HG03378 (cell line): Measurements from ENCODE around the gene FCGR3B.
"Not testable (repeated sequence)": the region's sequence is repeated elsewhere in the genome, so short reads cannot be mapped to it uniquely, and the experiment has no call there.

Experiments used
- ATAC-seq: cut with Tn5 transposase; IDR thresholded peaks from one replicate; pipeline ENCODE4 v1.9.1; 2021; ENCODE audit warnings: mild to moderate bottlenecking, moderate library complexity; ENCODE audit not compliant: unreplicated experiment

The FCGR3B gene

DNA sequence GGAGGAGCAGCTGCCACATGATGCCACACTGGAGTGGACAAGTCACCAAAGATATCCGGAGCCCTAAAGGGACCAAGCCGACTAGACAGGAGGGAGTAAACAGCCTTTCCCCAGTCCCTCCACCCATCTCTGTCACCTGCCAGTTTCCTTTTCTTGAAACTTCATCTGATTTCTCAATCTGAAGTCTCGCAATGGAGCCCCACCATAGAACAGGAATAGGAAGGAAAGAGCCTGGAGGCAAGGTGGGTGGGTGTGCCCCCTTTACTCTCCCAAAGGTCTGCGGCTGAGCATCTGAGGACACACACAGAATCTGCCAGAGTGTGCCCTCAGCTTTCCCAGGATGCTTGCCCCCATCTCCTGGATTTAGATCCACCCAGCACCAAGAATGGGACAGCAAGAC is at the start of gene FCGR3B:
FCGR3B (minus strand) TSS at position 101 of the 400 bp plus-strand sequence; CDS start at position 19, 82 bp downstream.
- no peak for ATAC-seq

DNA sequence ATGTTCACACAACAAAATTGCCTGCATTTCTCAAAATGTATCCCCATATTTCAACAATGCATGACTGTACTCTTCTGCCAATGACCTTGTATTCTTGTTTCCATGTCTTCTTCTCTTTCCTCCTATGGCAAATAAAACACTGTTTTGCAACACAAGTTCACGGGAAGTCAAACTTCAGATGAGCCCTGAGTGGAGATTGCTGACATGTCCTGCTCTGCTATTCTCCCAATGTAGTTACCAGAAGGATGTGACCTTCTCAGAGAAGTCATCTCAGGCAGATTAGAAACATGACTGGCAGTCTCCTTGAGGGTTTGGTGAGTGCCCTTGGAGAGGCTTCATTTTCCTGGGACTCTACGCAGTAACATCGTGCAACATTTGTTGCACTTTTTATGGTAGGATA is 47.5 kb upstream of the FCGR3B start:
- ATAC-seq: no peak

DNA sequence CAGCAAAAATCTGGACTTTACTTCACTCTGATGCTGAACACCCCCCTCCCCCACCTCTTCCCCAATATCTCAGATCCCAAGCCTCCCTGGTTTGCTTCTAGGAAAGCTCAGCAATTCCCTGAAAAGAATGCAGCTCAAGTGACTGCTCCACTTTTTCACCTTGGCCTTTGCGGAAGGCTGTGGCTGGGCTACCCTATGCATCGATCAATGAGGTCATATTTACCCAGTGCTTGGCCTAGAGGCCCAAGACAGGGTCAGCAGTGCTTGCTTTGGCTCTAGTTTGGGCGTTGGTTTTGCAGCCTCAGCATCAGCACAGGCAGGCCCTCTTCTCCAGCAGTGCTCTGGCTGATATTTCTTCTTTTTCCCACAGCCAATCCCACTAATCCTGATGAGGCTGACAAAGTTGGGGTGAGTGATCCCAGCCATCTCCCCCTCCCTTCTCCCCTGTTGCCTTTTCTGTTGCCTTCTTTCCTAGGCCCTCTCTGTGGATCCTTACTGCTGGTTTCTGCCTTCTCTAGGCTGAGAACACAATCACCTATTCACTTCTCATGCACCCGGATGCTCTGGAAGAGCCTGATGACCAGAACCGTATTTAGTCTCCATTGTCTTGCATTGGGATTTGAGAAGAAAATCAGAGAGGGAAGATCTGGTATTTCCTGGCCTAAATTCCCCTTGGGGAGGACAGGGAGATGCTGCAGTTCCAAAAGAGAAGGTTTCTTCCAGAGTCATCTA is 46.1 kb upstream of the FCGR3B start:
- no peak for ATAC-seq

DNA sequence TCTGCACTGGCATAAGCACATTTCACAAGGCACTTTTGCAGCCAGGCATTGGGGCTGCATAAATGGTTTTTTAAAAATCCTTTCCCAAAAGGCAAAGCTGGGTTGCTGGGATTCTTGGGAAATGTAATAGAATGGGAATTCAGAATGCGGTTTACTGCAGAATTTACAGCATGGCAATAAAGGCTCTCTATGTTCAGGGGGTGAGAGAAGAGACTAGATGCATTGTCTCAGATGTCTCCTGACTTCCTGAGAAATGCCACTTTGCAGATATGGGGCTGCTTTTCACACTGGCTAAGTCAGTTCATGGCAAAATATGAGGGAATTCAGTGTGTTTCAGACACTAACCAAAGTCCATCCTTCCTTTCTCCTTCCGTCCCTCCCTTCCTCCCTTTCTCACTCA is 45.5 kb upstream of the FCGR3B start:
- ATAC-seq: no peak

DNA sequence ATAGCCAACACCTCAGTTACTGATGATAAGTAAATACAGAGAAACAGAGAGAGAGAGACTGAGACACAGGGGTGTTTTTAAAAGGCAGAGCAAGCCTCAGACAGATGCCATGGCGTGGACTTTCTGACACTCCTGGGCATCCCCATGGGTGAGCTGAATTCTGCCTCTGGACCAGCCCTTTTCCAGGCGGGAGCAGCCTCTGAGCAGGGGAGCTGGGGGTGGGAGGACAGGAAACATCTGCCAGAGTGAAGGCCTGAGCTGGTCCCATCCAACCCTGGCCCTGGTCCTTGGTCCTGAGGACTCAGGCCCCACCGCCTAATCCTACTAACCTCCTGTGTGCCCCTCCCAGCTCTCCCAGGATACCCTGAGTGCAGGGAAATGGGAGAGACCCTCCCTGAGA is 43.9 kb upstream of the FCGR3B start:
- ATAC-seq: not testable (repeated sequence)

DNA sequence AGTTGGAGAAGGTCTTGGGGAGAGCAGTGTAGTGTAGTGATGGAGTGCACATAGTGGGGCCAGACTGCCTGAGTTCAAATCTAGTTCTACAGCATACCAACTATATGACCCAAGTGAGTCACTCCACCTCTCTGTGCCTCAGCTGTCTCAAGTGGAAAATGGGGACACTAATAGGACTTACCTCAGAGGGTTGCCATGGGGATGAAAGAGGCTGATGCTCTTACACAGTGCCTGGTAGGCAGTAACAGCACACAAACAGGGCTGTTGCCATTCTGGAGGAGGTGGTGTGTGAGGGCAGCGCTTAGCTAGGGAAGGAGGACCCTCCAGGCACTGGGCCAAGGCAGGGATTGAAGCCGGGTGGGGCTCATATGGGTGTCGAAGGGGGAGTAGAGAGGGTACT is 43.5 kb upstream of the FCGR3B start:
- not testable (repeated sequence) for ATAC-seq

DNA sequence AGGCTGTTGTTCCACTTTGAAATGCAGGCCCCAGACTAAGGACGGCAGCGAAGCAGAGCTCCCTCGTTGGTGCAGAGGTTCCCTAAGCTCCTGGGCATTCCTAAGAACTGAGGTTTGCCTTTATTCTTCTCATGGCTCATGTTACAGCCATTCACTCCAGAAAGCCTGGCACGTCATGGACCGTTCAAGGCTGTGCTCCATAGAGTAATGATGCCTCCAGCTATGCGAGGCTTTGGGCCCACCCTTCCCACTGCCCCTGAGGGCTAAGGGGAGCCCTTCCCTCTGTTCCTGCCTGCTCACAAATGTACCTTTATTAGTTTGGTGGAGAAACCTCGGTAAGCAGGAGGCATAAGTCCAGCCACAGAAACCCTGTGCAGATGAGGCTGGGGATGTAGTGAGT is 42.5 kb upstream of the FCGR3B start:
- not testable (repeated sequence) for ATAC-seq

DNA sequence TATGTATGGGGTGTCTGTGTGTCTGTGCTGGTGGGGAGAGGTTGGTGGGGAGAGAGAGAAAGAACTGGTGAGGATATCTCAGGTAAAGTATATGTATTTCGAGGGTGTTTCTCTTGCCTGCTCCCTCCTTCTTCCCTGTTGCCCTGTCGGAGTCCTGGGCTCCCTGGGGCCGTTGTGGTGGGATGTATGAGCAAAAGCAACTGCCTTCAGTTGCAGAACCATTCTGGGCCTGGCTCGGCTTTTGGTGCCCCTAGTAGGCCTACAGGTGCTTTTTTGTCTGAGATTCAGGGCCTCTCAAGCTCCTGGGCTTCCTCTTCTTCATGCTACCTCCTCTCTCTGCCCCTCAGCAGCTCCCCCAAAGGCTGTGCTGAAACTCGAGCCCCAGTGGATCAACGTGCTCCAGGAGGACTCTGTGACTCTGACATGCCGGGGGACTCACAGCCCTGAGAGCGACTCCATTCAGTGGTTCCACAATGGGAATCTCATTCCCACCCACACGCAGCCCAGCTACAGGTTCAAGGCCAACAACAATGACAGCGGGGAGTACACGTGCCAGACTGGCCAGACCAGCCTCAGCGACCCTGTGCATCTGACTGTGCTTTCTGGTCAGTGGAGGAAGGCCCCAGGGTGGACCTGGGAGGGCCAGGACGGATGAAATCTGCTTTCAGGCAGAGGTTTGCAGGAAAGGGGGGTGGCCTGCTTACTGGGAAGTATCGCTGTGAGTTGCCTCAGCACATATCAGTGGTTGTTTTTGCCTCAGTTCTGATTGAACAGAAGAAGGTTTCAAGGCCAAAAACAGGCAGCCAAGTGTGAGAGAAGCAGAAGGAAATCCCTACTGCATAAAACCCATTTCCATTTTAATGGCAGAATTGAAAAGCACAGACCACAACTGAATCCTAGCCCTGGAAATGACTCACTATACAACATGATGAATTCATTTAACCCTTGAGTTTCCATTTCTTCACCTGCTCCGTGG is 40.4 kb upstream of the FCGR3B start:
- ATAC-seq: not testable (repeated sequence)

DNA sequence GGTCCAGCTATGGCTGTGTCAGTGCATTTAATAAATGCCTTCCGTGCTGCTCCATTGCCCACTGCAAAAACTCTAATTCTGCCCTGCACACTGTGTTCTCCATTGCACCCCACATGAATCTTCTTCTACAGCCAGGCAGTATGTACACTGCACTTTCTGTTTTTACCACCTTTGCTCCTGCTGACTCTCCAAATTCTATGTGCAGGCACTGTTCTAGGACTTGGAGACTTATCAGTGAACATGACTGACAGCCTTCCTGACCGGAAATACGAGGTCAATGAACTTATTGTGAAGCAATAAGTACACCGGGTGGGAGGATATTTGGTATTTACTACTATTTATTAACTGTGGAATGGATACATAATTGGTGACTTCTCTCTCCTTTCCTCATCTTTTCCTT is 33.7 kb upstream of the FCGR3B start:
- not testable (repeated sequence) for ATAC-seq

DNA sequence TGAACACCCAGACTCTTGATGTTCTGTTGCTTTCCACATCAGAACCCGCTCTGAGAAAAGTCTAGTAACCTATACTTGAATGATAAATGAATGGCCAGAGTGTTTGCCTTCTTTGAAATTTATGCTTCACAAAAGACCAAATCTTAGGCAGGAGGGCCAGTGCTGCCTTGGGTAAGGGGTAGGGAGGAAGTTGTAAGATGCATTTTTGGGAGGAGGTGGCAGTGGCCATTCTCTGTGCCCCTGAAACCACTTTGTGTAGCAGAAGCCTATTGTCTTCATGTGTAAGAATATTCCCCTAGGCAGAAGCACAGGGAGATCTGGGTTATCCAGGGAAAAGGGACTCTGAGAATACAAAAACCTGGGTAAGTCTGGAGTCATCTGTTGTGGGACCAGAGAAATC is 32.6 kb upstream of the FCGR3B start:
- not testable (repeated sequence) for ATAC-seq

DNA sequence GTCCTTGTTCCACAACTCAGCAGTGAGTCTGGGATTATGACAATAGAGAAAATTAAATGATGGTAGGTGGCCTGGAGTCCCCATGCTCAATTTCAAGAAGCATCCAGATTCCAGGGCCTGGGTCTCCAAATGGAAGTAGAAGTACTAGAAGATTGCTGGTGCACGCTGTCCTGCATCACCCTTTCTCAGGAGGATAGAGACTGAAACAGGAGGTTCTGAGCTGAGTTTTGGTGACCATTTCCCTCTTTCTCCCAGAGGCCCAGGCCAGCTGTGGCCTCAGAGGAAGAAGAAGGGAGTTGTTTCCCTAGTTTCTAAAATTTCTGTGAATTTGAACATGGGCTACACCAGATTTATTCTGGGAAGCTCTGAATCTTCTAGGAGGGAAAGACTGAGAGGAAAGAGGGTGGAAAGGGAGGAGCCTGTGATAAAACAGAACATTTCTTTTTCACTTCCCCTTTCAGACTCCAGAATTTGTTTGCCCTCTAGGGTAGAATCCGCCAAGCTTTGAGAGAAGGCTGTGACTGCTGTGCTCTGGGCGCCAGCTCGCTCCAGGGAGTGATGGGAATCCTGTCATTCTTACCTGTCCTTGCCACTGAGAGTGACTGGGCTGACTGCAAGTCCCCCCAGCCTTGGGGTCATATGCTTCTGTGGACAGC is 31.8 kb upstream of the FCGR3B start, which contains the start of gene FCGR2B:
FCGR2B (plus strand) TSS at position 460 of the 656 bp plus-strand sequence; CDS start at position 559, 99 bp downstream.
- peak; percentile 73 for ATAC-seq

DNA sequence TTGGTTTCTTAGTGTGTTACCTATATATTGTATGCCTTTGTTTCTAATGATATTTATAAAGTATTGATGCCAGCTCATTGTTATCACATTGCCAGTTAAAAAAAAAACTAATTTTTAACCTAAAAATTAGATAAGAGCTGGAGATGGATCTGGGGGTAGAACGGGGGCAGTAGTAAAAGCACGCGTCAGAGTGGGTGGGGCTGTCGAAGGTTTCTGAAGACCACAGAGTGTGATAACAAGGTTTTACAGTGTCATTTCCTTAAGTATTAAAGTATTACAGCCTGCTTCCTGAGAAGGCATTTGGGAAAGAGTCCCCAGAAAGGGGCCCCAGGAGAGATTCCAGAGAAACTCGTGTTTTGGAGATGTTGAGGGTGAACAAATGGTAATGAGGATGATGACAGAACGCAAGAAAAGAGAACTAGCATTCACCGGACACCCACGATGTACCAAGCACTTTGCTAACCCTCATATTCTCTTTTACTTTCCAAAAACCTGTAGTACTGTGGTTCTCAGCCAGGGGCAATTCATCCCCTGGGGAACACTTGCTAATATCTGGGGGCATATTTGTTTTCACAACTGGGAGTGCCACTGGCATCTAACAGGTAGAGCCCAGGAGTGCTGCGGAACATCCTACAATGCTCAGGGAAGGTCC is 30.8 kb upstream of the FCGR3B start:
- peak; percentile 41 for ATAC-seq

DNA sequence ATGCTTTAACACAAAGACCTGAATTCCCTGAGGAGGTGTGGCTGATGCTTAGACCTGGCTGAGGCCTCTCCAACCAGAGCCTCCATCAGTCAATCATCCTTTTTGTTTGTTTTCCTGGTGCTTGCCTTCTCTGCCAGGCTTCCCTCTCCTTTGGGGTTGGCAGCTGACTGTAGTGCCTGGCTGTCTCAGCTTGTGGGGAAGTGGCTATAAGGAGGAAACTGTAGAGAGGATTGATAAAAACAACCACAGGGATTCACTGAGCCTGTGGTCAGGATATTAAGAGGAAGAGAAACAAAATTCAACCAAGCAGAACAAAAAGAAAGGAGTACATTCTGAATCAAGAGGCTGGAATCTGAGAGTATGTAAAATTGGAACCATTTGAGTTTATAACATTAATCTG is 27.5 kb upstream of the FCGR3B start:
- not testable (repeated sequence) for ATAC-seq

DNA sequence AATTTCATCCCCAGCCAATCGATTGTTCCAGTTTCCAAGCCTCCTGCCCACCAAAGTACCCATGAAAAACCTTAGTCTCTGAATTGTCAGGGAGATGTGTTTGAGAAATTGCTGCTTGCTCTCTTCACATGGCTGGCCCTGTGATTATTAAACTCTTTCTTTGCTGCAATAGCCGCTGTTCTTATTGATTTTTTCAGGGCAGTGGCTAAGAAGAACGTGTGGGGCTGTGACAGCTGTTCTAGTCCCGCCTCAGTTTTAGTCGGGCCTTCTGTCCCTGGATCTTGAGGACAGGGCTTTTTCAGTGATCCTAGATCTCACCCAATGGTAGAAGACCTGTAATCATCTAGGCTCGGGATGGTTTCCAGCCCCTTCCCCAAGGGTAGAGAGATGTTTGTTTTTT is 23.0 kb upstream of the FCGR3B start:
- not testable (repeated sequence) for ATAC-seq

DNA sequence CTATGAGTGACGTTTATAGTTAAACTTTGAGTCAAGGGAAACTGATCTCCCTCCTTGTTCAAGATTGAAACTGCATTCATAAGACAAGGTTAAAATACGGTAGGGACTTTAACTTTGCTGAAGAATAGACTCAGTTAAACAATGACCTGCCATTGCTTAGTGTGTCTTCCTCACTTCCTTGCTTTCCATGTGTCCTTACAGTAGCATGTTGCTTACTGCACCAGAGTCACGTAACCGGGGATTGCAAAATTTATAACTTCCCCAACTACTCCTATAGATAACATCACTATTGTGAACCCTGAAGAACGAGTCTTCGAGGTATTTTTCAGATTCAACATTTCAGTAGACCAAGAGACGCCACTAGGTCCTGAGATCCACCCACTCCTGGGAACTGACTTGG is 22.6 kb upstream of the FCGR3B start:
- ATAC-seq: not testable (repeated sequence)

DNA sequence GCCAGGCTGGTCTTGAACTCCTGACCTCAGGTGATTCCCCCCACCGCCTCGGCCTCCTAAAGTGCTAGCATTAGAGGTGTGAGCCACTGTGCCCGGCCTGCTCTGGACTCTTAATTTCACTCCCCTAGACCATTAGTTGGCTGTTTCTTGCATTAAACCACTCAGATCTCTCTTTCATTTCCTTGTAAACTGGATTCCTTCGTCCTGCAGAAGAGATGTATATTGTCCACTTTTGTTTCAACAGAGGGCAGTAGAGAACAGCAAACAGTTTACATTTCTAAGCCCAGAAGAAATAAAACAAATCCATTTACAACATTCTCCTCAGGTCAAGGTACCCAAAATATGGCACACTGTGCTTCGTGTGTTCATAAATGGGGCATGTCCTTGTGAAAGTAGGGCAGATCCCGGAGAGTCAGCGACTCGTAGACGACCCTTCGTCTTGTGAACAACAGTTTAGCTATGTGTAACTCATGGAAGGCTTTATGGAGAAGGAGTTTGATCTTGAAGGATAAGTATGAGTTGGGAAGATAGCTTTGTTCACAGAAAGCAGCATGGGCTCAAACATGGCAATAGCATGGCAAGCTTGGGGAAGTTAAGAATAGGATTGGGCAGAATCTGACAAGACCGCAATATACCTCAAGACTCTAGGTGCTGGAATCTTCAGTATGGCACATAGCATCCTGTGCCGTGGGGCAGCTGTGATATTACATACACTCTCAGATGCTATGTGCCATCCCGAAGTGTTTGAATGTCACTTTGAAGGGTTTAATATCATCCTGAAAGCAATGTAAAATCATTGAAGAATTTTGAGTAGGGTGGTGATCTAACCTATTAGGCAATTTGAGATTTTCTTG is 16.8 kb upstream of the FCGR3B start:
- not testable (repeated sequence) for ATAC-seq

DNA sequence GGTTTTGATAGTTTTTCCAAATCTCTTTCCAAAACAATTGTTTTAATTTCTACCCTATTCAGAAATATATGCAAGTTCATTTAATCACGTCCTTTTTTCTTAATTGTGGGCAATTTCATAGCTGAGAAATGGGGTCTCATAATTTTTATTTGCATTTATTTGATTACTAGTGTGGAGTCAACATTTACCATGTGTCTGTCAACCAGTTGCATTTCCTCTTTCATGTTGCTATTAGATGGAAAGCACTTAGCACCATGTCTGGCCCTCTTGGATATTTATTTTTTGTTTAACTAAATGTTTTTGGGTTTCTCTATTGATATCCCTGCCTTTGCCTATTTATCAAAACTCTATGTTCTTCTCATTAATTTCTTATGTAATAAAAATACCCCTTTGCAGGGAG is 13.9 kb upstream of the FCGR3B start:
- ATAC-seq: not testable (repeated sequence)

DNA sequence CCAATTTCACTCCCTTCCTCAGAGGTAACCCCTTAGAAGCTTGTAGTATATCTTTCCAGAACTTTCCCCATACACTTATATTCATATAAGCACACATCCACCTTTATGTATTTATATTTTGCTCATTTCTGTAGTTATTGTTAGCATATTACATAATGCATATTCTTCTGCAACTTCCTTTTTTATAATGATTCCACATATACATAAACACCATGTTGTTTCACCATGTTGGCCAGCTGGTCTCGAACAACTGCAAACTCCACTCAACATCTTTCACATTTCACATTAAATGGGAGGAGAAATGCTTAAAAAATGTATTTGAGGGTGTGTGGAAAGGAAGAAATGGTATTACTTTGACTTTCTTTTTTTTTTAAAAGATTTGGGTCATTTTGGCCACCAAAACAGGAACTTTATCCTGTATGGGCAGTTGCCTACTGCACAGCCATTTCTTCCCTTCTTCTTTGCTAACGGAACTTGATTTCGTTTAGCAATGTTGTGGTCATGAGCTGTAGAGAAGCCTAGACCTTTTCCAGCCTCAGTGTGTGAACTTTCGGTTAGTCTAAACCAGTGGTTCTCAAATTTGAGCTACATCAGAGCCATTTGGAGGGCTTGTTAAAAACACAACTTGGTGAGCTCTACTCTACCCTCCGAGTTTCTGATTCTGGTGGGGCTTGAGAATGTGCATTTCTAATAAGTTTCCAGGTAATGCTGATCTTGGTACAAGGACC is 12.7 kb upstream of the FCGR3B start:
- ATAC-seq: not testable (repeated sequence)

DNA sequence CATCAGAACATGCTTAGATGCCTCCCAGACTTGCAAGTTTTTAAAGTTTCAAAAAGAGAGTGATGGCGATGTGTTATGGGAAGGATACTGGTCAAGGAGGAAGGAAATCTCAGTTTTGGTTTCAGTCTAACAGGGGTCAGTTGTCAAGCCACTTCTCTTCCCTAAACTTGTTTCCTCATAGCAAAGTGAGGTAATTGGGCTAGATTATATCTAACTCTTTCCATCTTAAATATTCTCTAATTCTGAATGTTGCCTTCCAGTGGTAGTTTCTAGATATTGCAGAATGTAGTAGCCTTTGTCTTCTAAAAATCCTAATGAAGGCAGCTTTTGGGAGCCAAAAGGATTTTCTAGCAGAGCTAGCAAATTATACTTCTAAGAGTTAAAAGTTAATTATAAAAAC is 11.7 kb upstream of the FCGR3B start:
- not testable (repeated sequence) for ATAC-seq
